BE2C (cell line): Measurements from ENCODE around the gene LDB3.

Experiments
- DNase-seq: peaks from one replicate; pipeline ENCODE4 v3.0.0-alpha.2; 2020
- H3K27me3 ChIP-seq: fragments of 250-450 bp; sonication (Bioruptor Pico); 2 replicates; pipeline ENCODE4 v1.5.1; 2020; ENCODE audit warnings: mild to moderate bottlenecking
- H3K36me3 ChIP-seq: fragments of 250-450 bp; sonication (Bioruptor Pico); 2 replicates; pipeline ENCODE4 v1.5.1; 2020; ENCODE audit warnings: mild to moderate bottlenecking
- H3K4me1 ChIP-seq: fragments of 250-450 bp; sonication (Bioruptor Pico); 2 replicates; pipeline ENCODE4 v1.5.1; 2020
- H3K4me3 ChIP-seq: 2 replicates; pipeline ENCODE4 v1.5.1; 2011; ENCODE audit warnings: low read depth, low read length
- H3K9me3 ChIP-seq: fragments of 250-450 bp; sonication (Bioruptor Pico); 2 replicates; pipeline ENCODE4 v1.5.1; 2020
- CTCF ChIP-seq: IDR thresholded peaks from 2 replicates; pipeline ENCODE4 v1.5.1; 2012; ENCODE audit warnings: mild to moderate bottlenecking, low read depth, low read length

LDB3 gene

GRCh38 chr10:86681722-86682386 lies 13.5 kb downstream of the LDB3 start:
- TF ChIP-seq CTCF, result no peak
- Histone ChIP-seq H3K4me3 (no peak overlapping the region), H3K4me1 (peaks cover 21% of the 10 kb centered on the region), H3K36me3 (peaks cover 19% of the 10 kb centered on the region), H3K9me3 (no peaks in the 10 kb centered on the region), H3K27me3 (no peaks in the 10 kb centered on the region)
- DNase-seq, result no peak

- Histone ChIP-seq H3K9me3 (no peaks in the 10 kb centered on the region), H3K4me1 (peaks cover 21% of the 10 kb centered on the region), H3K36me3 (peaks cover 19% of the 10 kb centered on the region), H3K4me3 (no peak overlapping the region), H3K27me3 (no peaks in the 10 kb centered on the region)
- no peak for DNase-seq
- no peak for TF ChIP-seq CTCF
Observed at GRCh38 chr10:86682675-86683074, 14.4 kb downstream of the LDB3 start.

- no peak overlapping the region for H3K4me3 ChIP-seq
- peaks cover 21% of the 10 kb centered on the region for H3K4me1 ChIP-seq
- H3K36me3 ChIP-seq, result peaks cover 19% of the 10 kb centered on the region
- DNase-seq, result peak; percentile 76
- no peaks in the 10 kb centered on the region for H3K27me3 ChIP-seq
- no peaks in the 10 kb centered on the region for H3K9me3 ChIP-seq
- peak; percentile 72 for TF ChIP-seq CTCF
Observed at GRCh38 chr10:86684331-86685097, 16.2 kb downstream of the LDB3 start.

GRCh38 chr10:86685416-86685815 lies 17.1 kb downstream of the LDB3 start:
- no peak for TF ChIP-seq CTCF
- Histone ChIP-seq H3K4me1 (peaks cover 21% of the 10 kb centered on the region), H3K9me3 (no peaks in the 10 kb centered on the region), H3K36me3 (peaks cover 17% of the 10 kb centered on the region), H3K27me3 (no peaks in the 10 kb centered on the region), H3K4me3 (no peak overlapping the region)
- no peak for DNase-seq

GRCh38 chr10:86685893-86686632 lies 17.8 kb downstream of the LDB3 start:
- no peaks in the 10 kb centered on the region for H3K9me3 ChIP-seq
- no peak for TF ChIP-seq CTCF
- peaks cover 15% of the 10 kb centered on the region for H3K4me1 ChIP-seq
- DNase-seq, result no peak
- no peaks in the 10 kb centered on the region for H3K27me3 ChIP-seq
- H3K36me3 ChIP-seq, result peaks cover 11% of the 10 kb centered on the region
- H3K4me3 ChIP-seq, result no peak overlapping the region

GRCh38 chr10:86686972-86687371 lies 18.7 kb downstream of the LDB3 start:
- DNase-seq, result no peak
- H3K36me3 ChIP-seq, result peaks cover 4% of the 10 kb centered on the region; the same call in 1 of the 2 replicates
- no peaks in the 10 kb centered on the region for H3K27me3 ChIP-seq
- H3K4me3 ChIP-seq, result no peak overlapping the region
- H3K9me3 ChIP-seq, result no peaks in the 10 kb centered on the region
- peaks cover 10% of the 10 kb centered on the region for H3K4me1 ChIP-seq
- no peak for TF ChIP-seq CTCF
